HL-60 (cell line): ENCODE data around the gene CHST14.

Source experiments
- DNase-seq, 2 experiments: peaks; one replicate each; pipeline ENCODE4 v3.0.0-alpha.2; 2010 to 2020; ENCODE audit warnings: low read depth in 1 of 2, low spot score in 1 of 2
- H3K27ac ChIP-seq: fragments of 250-450 bp; sonication (Bioruptor Pico); replicated peaks from 2 replicates; pipeline ENCODE4 v1.5.1; 2020; ENCODE audit warnings: mild to moderate bottlenecking, moderate library complexity
- H3K27me3 ChIP-seq: fragments of 250-450 bp; sonication (Bioruptor Pico); 2 replicates; pipeline ENCODE4 v1.5.1; 2021; ENCODE audit warnings: mild to moderate bottlenecking, moderate library complexity; ENCODE audit not compliant: insufficient read depth, poor library complexity, severe bottlenecking
- H3K4me3 ChIP-seq: replicated peaks from 2 replicates; pipeline ENCODE4 v1.5.1; 2011; ENCODE audit warnings: mild to moderate bottlenecking, control low read depth, low read length; ENCODE audit not compliant: insufficient read depth
- CTCF ChIP-seq: IDR thresholded peaks from one replicate; pipeline ENCODE4 v1.5.1; 2011; ENCODE audit warnings: low read length, control low read depth, inconsistent platforms; ENCODE audit not compliant: insufficient read depth
- GABPA ChIP-seq: IDR thresholded peaks from 2 replicates; pipeline ENCODE4 v1.6.1; 2012; ENCODE audit warnings: low read depth
- POLR2AphosphoS5 ChIP-seq: IDR thresholded peaks from 2 replicates; pipeline ENCODE4 v1.6.1; 2012; ENCODE audit warnings: low read depth
- REST ChIP-seq: IDR thresholded peaks from 2 replicates; pipeline ENCODE4 v1.6.1; 2012; ENCODE audit warnings: low read depth; ENCODE audit not compliant: insufficient replicate concordance
- SPI1 ChIP-seq: IDR thresholded peaks from 2 replicates; pipeline ENCODE4 v1.6.1; 2012; ENCODE audit warnings: low read depth, mild to moderate bottlenecking, borderline replicate concordance

Gene CHST14

GRCh38 chr15:40429068-40429710 lies 41.6 kb upstream of the CHST14 start:
- TF ChIP-seq CTCF (no peak), REST (no peak), GABPA (no peak), SPI1 (no peak), POLR2AphosphoS5 (no peak)
- H3K4me3 ChIP-seq, result no peak overlapping the region
- H3K27me3 ChIP-seq, result no peaks in the 10 kb centered on the region
- no peak overlapping the region for H3K27ac ChIP-seq
- DNase-seq, result no peak

GRCh38 chr15:40430271-40430805 lies 40.4 kb upstream of the CHST14 start:
- Histone ChIP-seq H3K4me3 (no peak overlapping the region), H3K27ac (no peak overlapping the region), H3K27me3 (peaks cover 2% of the 10 kb centered on the region)
- TF ChIP-seq POLR2AphosphoS5, result no peak
- no peak for TF ChIP-seq CTCF
- TF ChIP-seq REST, result no peak
- no peak for TF ChIP-seq SPI1
- TF ChIP-seq GABPA, result no peak
- no peak for DNase-seq

- Histone ChIP-seq H3K4me3 (no peak overlapping the region), H3K27ac (no peak overlapping the region), H3K27me3 (peaks cover 25% of the 10 kb centered on the region)
- DNase-seq, result no peak
- TF ChIP-seq GABPA (no peak), SPI1 (no peak), CTCF (no peak), REST (no peak)
Observed at GRCh38 chr15:40435023-40435709, 35.6 kb upstream of the CHST14 start.
